GM23248 (cell line): Measurements from ENCODE around the gene CCDC117. TPM values are rescaled to one million over a fixed set of nuclear protein-coding genes. Genes with fewer than 3 reads are reported as not detected.

Experiments used
- DNase-seq: peaks from one replicate; pipeline ENCODE4 v3.0.0-alpha.2; 2015
- H2AFZ ChIP-seq: fragments of 200-600 bp; sonication (generic); 2 replicates; pipeline ENCODE4 v1.6.1; 2016; ENCODE audit warnings: antibody characterized with exemption
- H3F3A ChIP-seq: fragments of 200-600 bp; sonication (generic); 2 replicates; pipeline ENCODE4 v1.6.1; 2016; ENCODE audit warnings: mild to moderate bottlenecking, antibody characterized with exemption, mixed run types; ENCODE audit not compliant: insufficient read depth
- H3K27ac ChIP-seq: fragments of 200-600 bp; sonication (generic); 2 replicates; pipeline ENCODE4 v1.5.1; 2016; ENCODE audit warnings: mild to moderate bottlenecking
- H3K27me3 ChIP-seq: fragments of 200-600 bp; sonication (generic); replicated peaks from 2 replicates; pipeline ENCODE4 v1.6.1; 2016; ENCODE audit warnings: mild to moderate bottlenecking; ENCODE audit not compliant: insufficient read depth
- H3K36me3 ChIP-seq: fragments of 200-600 bp; sonication (generic); 2 replicates; pipeline ENCODE4 v1.6.1; 2016; ENCODE audit warnings: low read depth, mild to moderate bottlenecking
- H3K4me1 ChIP-seq: fragments of 200-600 bp; sonication (generic); 2 replicates; pipeline ENCODE4 v1.6.1; 2016; ENCODE audit warnings: mild to moderate bottlenecking; ENCODE audit not compliant: insufficient read depth
- H3K4me2 ChIP-seq: fragments of 200-600 bp; sonication (generic); one replicate; pipeline ENCODE4 v1.6.1; 2016; ENCODE audit warnings: mild to moderate bottlenecking; ENCODE audit not compliant: unreplicated experiment
- H3K4me3 ChIP-seq: fragments of 200-600 bp; sonication (generic); 2 replicates; pipeline ENCODE4 v1.5.1; 2016; ENCODE audit warnings: mild to moderate bottlenecking
- H3K79me2 ChIP-seq: fragments of 200-600 bp; sonication (generic); 2 replicates; pipeline ENCODE4 v1.6.1; 2016; ENCODE audit warnings: mild to moderate bottlenecking; ENCODE audit not compliant: insufficient read depth
- H3K9ac ChIP-seq: fragments of 200-600 bp; sonication (generic); 2 replicates; pipeline ENCODE4 v1.6.1; 2016; ENCODE audit warnings: mild to moderate bottlenecking
- H3K9me2 ChIP-seq: fragments of 200-600 bp; sonication (generic); 2 replicates; pipeline ENCODE4 v1.6.1; 2016; ENCODE audit warnings: mixed run types, mild to moderate bottlenecking, moderate library complexity; ENCODE audit not compliant: insufficient read depth
- H3K9me3 ChIP-seq: fragments of 200-600 bp; sonication (generic); one replicate; pipeline ENCODE4 v1.6.1; 2017; ENCODE audit warnings: low read depth
- H4K20me1 ChIP-seq: fragments of 200-600 bp; sonication (generic); 2 replicates; pipeline ENCODE4 v1.6.0; 2016; ENCODE audit not compliant: insufficient read depth
- EZH2 ChIP-seq: fragments of 200-600 bp; sonication (generic); IDR thresholded peaks from 2 replicates; pipeline ENCODE4 v1.6.1; 2018; ENCODE audit warnings: antibody characterized with exemption, mild to moderate bottlenecking; ENCODE audit not compliant: insufficient read depth, poor library complexity, severe bottlenecking
- EZH2phosphoT487 ChIP-seq: fragments of 200-600 bp; sonication (generic); IDR thresholded peaks from 2 replicates; pipeline ENCODE4 v1.6.1; 2018; ENCODE audit warnings: antibody characterized with exemption, moderate library complexity, mild to moderate bottlenecking, low read depth; ENCODE audit not compliant: insufficient read depth
- WGBS, 2 experiments: methylation state at CpG; one replicate each; pipeline ENCODE4 v1.1.6; 2015 to 2017; ENCODE audit warnings: low lambda C conversion rate in 2 of 2, low coverage in 1 of 2; ENCODE audit errors: missing lambda C conversion rate in 2 of 2; 5-methylcytosine and 5-hydroxymethylcytosine counted together
- in situ Hi-C: fragments of 300-500 bp; cut with MboI; formaldehyde crosslinking; loops from 2 replicates; pipeline ENCODE4 v1.15.0; 2020
- polyA plus RNA-seq: library from polyadenylated mRNA; unstranded; fragments of >200 nt; fragmentation: Nextera tagmentation; extraction: Ambion mirVana; gene quantifications from 2 replicates; pipeline ENCODE4 v1.2.1, GENCODE V29; 2016
- total RNA-seq: library from RNA; depleted of rRNA; stranded (reverse); fragments of >200 nt; shearing (Covaris generic); gene quantifications from 2 replicates; pipeline ENCODE4 v1.2.3, GENCODE V29; 2014

CCDC117 gene
- total and polyA plus RNA-seq, 2 experiments from 2014 or later: 14.6 to 24.2 TPM

GRCh38 chr22:28741200-28741784 is 31.2 kb upstream of the CCDC117 start:
- no peak for DNase-seq
- Histone ChIP-seq H3K4me3 (peak overlapping the region; percentile 86), H3K27me3 (no peaks in the 10 kb centered on the region), H3K9me2 (no peaks in the 10 kb centered on the region), H4K20me1 (no peaks in the 10 kb centered on the region), H2AFZ (peak overlapping the region; percentile 96), H3K9me3 (no peaks in the 10 kb centered on the region), H3K4me1 (0 out of 2 replicates have a peak, but pooled peaks cover 6% of the 10 kb centered on the region), H3K9ac (peak overlapping the region; percentile 90), H3K27ac (peak overlapping the region; percentile 23; the same call in 1 of the 2 replicates), H3K36me3 (peaks cover 13% of the 10 kb centered on the region; the same call in 1 of the 2 replicates), H3K79me2 (peaks cover 65% of the 10 kb centered on the region), H3K4me2 (peak overlapping the region; percentile 80), H3F3A (no peaks in the 10 kb centered on the region)
- no peak for TF ChIP-seq EZH2phosphoT487
- TF ChIP-seq EZH2: no peak
- in situ Hi-C loops: no loop called here
- 2 to 3% methylated on average over 18 of the region's 18 CpGs for WGBS, 2 experiments

- Histone ChIP-seq H3K4me1 (0 out of 2 replicates have a peak, but pooled peaks cover 6% of the 10 kb centered on the region), H3F3A (no peaks in the 10 kb centered on the region), H3K9ac (peak within 1 kb of the TSS; percentile 90), H3K4me2 (peak within 1 kb of the TSS; percentile 88), H3K27ac (peak within 1 kb of the TSS; percentile 86), H3K9me3 (no peaks in the 10 kb centered on the region), H3K4me3 (peak within 1 kb of the TSS; percentile 86), H3K27me3 (no peaks in the 10 kb centered on the region), H3K9me2 (no peaks in the 10 kb centered on the region), H3K36me3 (peaks cover 14% of the 10 kb centered on the region; the same call in 1 of the 2 replicates), H4K20me1 (no peaks in the 10 kb centered on the region), H2AFZ (peak within 1 kb of the TSS; percentile 96), H3K79me2 (peaks cover 58% of the 10 kb centered on the region)
- in situ Hi-C loops: no loop called here
- peak; percentile 99 for DNase-seq
- no peak for TF ChIP-seq EZH2
- TF ChIP-seq EZH2phosphoT487: no peak
- WGBS, 2 experiments: 1% methylated on average over 48 to 54 of the region's 54 CpGs
Measured at GRCh38 chr22:28741785-28742561, 30.5 kb upstream of the CCDC117 start, which contains the start of the genes CHEK2 and HSCB. Gene CHEK2, minus strand, starts transcription at chr22:28741820. Its CDS starts 7,099 bp downstream, at chr22:28734721. Gene HSCB, plus strand, starts transcription at chr22:28742039. Its CDS starts 57 bp downstream, at chr22:28742096.

GRCh38 chr22:28742562-28742962 is 29.9 kb upstream of the CCDC117 start:
- peak overlapping the region; percentile 96 for H2AFZ ChIP-seq
- H3K27ac ChIP-seq: peak overlapping the region; percentile 86
- 0 out of 2 replicates have a peak, but pooled peaks cover 6% of the 10 kb centered on the region for H3K4me1 ChIP-seq
- peaks cover 53% of the 10 kb centered on the region for H3K79me2 ChIP-seq
- H3K9ac ChIP-seq: peak overlapping the region; percentile 90
- no peaks in the 10 kb centered on the region for H3F3A ChIP-seq
- H3K27me3 ChIP-seq: no peaks in the 10 kb centered on the region
- no peak for DNase-seq
- in situ Hi-C loops: no loop called here
- TF ChIP-seq EZH2phosphoT487 (no peak), EZH2 (no peak)
- no peaks in the 10 kb centered on the region for H3K9me3 ChIP-seq
- no peaks in the 10 kb centered on the region for H4K20me1 ChIP-seq
- no peaks in the 10 kb centered on the region for H3K9me2 ChIP-seq
- peak overlapping the region; percentile 88 for H3K4me2 ChIP-seq
- peaks cover 20% of the 10 kb centered on the region; the same call in 1 of the 2 replicates for H3K36me3 ChIP-seq
- WGBS, 2 experiments: 1% methylated on average over 5 to 10 of the region's 10 CpGs
- H3K4me3 ChIP-seq: peak overlapping the region; percentile 86

- TF ChIP-seq EZH2 (no peak), EZH2phosphoT487 (no peak)
- Histone ChIP-seq H3K9me3 (no peaks in the 10 kb centered on the region), H2AFZ (no peak overlapping the region), H3K9ac (no peak overlapping the region), H3K4me1 (0 out of 2 replicates have a peak, but pooled peaks cover 6% of the 10 kb centered on the region), H3K79me2 (peaks cover 43% of the 10 kb centered on the region), H3K36me3 (peaks cover 21% of the 10 kb centered on the region; the same call in 1 of the 2 replicates), H4K20me1 (no peaks in the 10 kb centered on the region), H3F3A (no peaks in the 10 kb centered on the region), H3K27ac (no peak overlapping the region), H3K27me3 (no peaks in the 10 kb centered on the region), H3K9me2 (no peaks in the 10 kb centered on the region), H3K4me2 (no peak overlapping the region), H3K4me3 (no peak overlapping the region)
- in situ Hi-C loops: no loop called here
- 97 to 100% methylated on average over 3 of the region's 3 CpGs for WGBS, 2 experiments
- DNase-seq: no peak
Measured at GRCh38 chr22:28743852-28744251, 28.6 kb upstream of the CCDC117 start.
